IMR-90 (cell line): ENCODE measurements around the gene ENDOD1. TPM values are rescaled to one million over a fixed set of nuclear protein-coding genes. Genes with fewer than 3 reads are reported as not detected.

Experiments
- ATAC-seq: fragments of 200-7000 bp; cut with Tn5 transposase; 2 replicates; pipeline ENCODE4 v1.9.1; 2020; ENCODE audit warnings: low read depth, mild to moderate bottlenecking, moderate library complexity
- BruUV-seq: library from RNA; stranded (reverse); fragments of 400-500 nt; replicated peaks from 2 replicates; lab custom pipeline; 2021; lab: Mats Ljungman, UMichigan
- CTCF ChIA-PET: fragments of 300-600 bp; formaldehyde crosslinking; extraction: SDS; loops from one replicate; lab custom pipeline; 2021; ENCODE audit warnings: antibody characterized with exemption; lab: Yijun Ruan, JAX
- POLR2A ChIA-PET: fragments of 300-600 bp; sonication (Branson Sonifier 250); formaldehyde crosslinking; loops from one replicate; lab custom pipeline; 2022; ENCODE audit warnings: antibody characterized with exemption; ENCODE audit not compliant: unreplicated experiment; lab: Charles Lee
- DNase-seq: peaks from one replicate; pipeline ENCODE4 v3.0.0; 2013
- H2AFZ ChIP-seq: replicated peaks from 2 replicates; pipeline ENCODE3; 2013; ENCODE audit warnings: low read length, mild to moderate bottlenecking; ENCODE audit not compliant: poor library complexity
- H2AK5ac ChIP-seq: 2 replicates; pipeline ENCODE4 v1.6.1; 2013; ENCODE audit warnings: low read depth, low read length, inconsistent platforms
- H2AK9ac ChIP-seq: replicated peaks from 2 replicates; pipeline ENCODE3; 2013; ENCODE audit warnings: mild to moderate bottlenecking, low read depth, low read length, moderate library complexity; ENCODE audit not compliant: poor library complexity
- H2BK120ac ChIP-seq: 2 replicates; pipeline ENCODE4 v1.6.1; 2013; ENCODE audit warnings: low read depth, low read length, inconsistent platforms
- H2BK15ac ChIP-seq: 3 replicates; pipeline ENCODE4 v1.6.1; 2013; ENCODE audit warnings: low read depth, low read length, inconsistent platforms
- H2BK20ac ChIP-seq: 2 replicates; pipeline ENCODE4 v1.6.1; 2013; ENCODE audit warnings: low read depth, mild to moderate bottlenecking, inconsistent platforms, low read length, moderate library complexity
- H2BK5ac ChIP-seq: 2 replicates; pipeline ENCODE4 v1.6.1; 2013; ENCODE audit warnings: mild to moderate bottlenecking, low read depth, low read length, inconsistent platforms; ENCODE audit not compliant: poor library complexity, severe bottlenecking
- H3K14ac ChIP-seq: replicated peaks from 2 replicates; pipeline ENCODE4 v1.6.1; 2013; ENCODE audit warnings: low read depth, low read length, inconsistent platforms
- H3K18ac ChIP-seq: 2 replicates; pipeline ENCODE4 v1.6.1; 2013; ENCODE audit warnings: low read depth, low read length, control low read depth
- H3K23ac ChIP-seq: 2 replicates; pipeline ENCODE4 v1.6.1; 2013; ENCODE audit warnings: low read depth, low read length, inconsistent platforms
- H3K27ac ChIP-seq: 2 replicates; pipeline ENCODE4 v1.5.1; 2013; ENCODE audit warnings: mild to moderate bottlenecking, control low read depth, low read length; ENCODE audit not compliant: insufficient read depth
- H3K27me3 ChIP-seq: 2 replicates; pipeline ENCODE4 v1.6.1; 2013; ENCODE audit warnings: low read length; ENCODE audit not compliant: control insufficient read depth, insufficient read depth
- H3K36me3 ChIP-seq: 2 replicates; pipeline ENCODE4 v1.6.1; 2013; ENCODE audit warnings: low read length, mixed read lengths; ENCODE audit not compliant: control insufficient read depth, insufficient read depth
- H3K4ac ChIP-seq: 2 replicates; pipeline ENCODE4 v1.6.1; 2013; ENCODE audit warnings: low read depth, low read length, inconsistent platforms
- H3K4me1 ChIP-seq: 2 replicates; pipeline ENCODE4 v1.6.1; 2013; ENCODE audit warnings: low read length, mixed read lengths; ENCODE audit not compliant: control insufficient read depth, insufficient read depth
- H3K4me2 ChIP-seq: 2 replicates; pipeline ENCODE4 v1.6.1; 2013; ENCODE audit warnings: low read depth, mild to moderate bottlenecking, control low read depth, low read length, moderate library complexity
- H3K4me3 ChIP-seq: 2 replicates; pipeline ENCODE4 v1.5.1; 2013; ENCODE audit warnings: low read depth, mild to moderate bottlenecking, control low read depth, low read length, moderate library complexity; ENCODE audit not compliant: insufficient read depth
- H3K56ac ChIP-seq: 2 replicates; pipeline ENCODE4 v1.6.1; 2013; ENCODE audit warnings: low read length, inconsistent platforms; ENCODE audit not compliant: insufficient read depth; ENCODE audit errors: extremely low read depth
- H3K79me1 ChIP-seq, 2 experiments: 2 replicates each; pipeline ENCODE4 v1.6.1; 2013; ENCODE audit warnings: low read length in 2 of 2, inconsistent platforms in 1 of 2, low read depth in 1 of 2
- H3K9ac ChIP-seq: 2 replicates; pipeline ENCODE4 v1.6.1; 2013; ENCODE audit warnings: low read depth, low read length, control low read depth
- H3K9me1 ChIP-seq: 2 replicates; pipeline ENCODE4 v1.6.1; 2013; ENCODE audit warnings: low read length, inconsistent platforms; ENCODE audit not compliant: insufficient read depth
- H3K9me3 ChIP-seq: 2 replicates; pipeline ENCODE4 v1.6.1; 2013; ENCODE audit warnings: low read length; ENCODE audit not compliant: control insufficient read depth, insufficient read depth
- H4K20me1 ChIP-seq: 2 replicates; pipeline ENCODE4 v1.6.1; 2013; ENCODE audit warnings: low read length, inconsistent platforms; ENCODE audit not compliant: insufficient read depth
- H4K5ac ChIP-seq: 2 replicates; pipeline ENCODE4 v1.6.1; 2013; ENCODE audit warnings: mild to moderate bottlenecking, low read depth, low read length, control low read depth
- H4K8ac ChIP-seq, 2 experiments: 2 replicates each; pipeline ENCODE4 v1.6.1; 2013; ENCODE audit warnings: low read depth in 2 of 2, low read length in 2 of 2, control low read depth in 1 of 2, inconsistent platforms in 1 of 2
- H4K91ac ChIP-seq: 2 replicates; pipeline ENCODE4 v1.6.1; 2013; ENCODE audit warnings: low read depth, low read length, inconsistent platforms; ENCODE audit not compliant: insufficient read depth
- BHLHE40 ChIP-seq: fragments of 150-350 bp; IDR thresholded peaks from 2 replicates; pipeline ENCODE4 v1.6.1; 2016; ENCODE audit warnings: mild to moderate bottlenecking, low read depth, low read length
- FOS ChIP-seq: fragments of 150-350 bp; IDR thresholded peaks from 2 replicates; pipeline ENCODE4 v1.6.1; 2016; ENCODE audit warnings: low read depth, low read length
- RCOR1 ChIP-seq: IDR thresholded peaks from 2 replicates; pipeline ENCODE4 v1.6.1; 2012; ENCODE audit warnings: mild to moderate bottlenecking, low read length, improper control_type of control experiment; ENCODE audit not compliant: insufficient replicate concordance
- WGBS, 2 experiments: methylation state at CpG; one replicate each; pipeline versions ENCODE4 v1.1.5 to v1.1.7; 2013; ENCODE audit warnings: missing lambda C conversion rate in 2 of 2; ENCODE audit not compliant: insufficient read length in 1 of 2; ENCODE audit errors: extremely low coverage in 2 of 2; 5-methylcytosine and 5-hydroxymethylcytosine counted together
- dilution Hi-C: fragments of 300-500 bp; cut with HindIII; formaldehyde crosslinking; loops from one replicate; pipeline ENCODE4 v1.14.3; 2018; ENCODE audit warnings: low sequenced_read_pairs; ENCODE audit not compliant: unreplicated experiment
- in situ Hi-C: fragments of 300-500 bp; cut with MboI; formaldehyde crosslinking; loops from 3 replicates; pipeline ENCODE4 v1.14.3; 2019; ENCODE audit warnings: low sequenced_read_pairs, inconsistent platforms, mixed read lengths
- intact Hi-C: fragments of 100-400 bp; cut with micrococcal nuclease; formaldehyde crosslinking; loops from 2 replicates; pipeline ENCODE4 v1.10.0; 2022
- polyA plus RNA-seq, 3 experiments: library from polyadenylated mRNA; depleted of rRNA; stranded (reverse); fragments of >200 nt; gene quantifications; 2 replicates each; pipeline ENCODE4 v1.2.3, GENCODE V29; 2012; ENCODE audit warnings: low replicate concordance in 1 of 3
- total RNA-seq: library from RNA; depleted of rRNA; stranded (reverse); fragments of >200 nt; gene quantifications from 2 replicates; pipeline ENCODE4 v1.2.3, GENCODE V29; 2012
- TF ChIP-seq, protein P1 (sequence below): fragments of 150-350 bp; IDR thresholded peaks from 2 replicates; pipeline ENCODE4 v1.6.1; 2016; ENCODE audit warnings: low read depth, mild to moderate bottlenecking, low read length, moderate library complexity, borderline replicate concordance
- TF ChIP-seq, protein P2 (sequence below): fragments of 150-350 bp; IDR thresholded peaks from 2 replicates; pipeline ENCODE4 v1.6.1; 2017; ENCODE audit warnings: mild to moderate bottlenecking, antibody characterized with exemption, low read length, low read depth

Gene ENDOD1
- total and polyA plus RNA-seq, 2 of the 4 experiments (the other 2 are of a cell fraction): 7.0 to 17.6 TPM

DNA sequence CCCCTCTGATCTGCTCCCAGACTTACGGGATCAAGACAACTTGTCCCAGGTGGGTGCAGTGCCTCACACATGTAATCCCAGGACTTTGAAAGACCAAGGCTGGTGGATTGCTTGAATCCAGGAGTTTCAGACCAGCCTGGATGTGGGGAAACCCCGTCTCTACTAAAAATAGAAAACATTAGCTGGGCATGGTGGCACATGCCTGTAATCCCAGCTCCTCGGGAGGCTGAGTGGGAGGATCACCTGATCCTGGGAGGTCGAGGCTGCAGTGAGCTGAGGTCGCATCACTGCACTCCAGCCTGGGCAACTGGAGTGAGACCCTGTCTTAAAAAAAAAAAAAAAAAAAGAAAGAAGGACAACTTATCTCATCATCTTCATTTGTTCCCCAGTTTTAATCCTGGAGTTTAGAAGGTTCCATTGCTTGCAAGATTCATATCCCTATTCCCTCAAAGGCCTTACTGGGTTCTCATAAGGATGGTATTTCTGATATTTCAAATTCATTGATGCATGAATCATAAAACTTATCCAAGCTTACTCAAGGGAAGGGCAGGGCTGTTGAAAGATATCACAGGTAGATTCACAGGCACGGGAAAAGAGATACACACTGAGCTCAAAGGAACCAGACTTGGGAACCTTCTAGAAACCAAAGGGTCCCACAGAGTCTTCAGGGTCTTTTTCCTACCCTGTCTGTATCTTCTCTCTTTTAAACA, 14.6 kb downstream of the ENDOD1 start:
- Histone ChIP-seq H2AFZ (no peak overlapping the region), H3K4me3 (no peak overlapping the region), H3K27ac (no peak overlapping the region), H2AK9ac (no peak overlapping the region), H3K4me1 (no peaks in the 10 kb centered on the region), H3K27me3 (no peaks in the 10 kb centered on the region), H2BK15ac (no peak overlapping the region), H3K36me3 (no peaks in the 10 kb centered on the region), H4K5ac (no peak overlapping the region), H3K9me3 (no peaks in the 10 kb centered on the region), H2BK20ac (no peak overlapping the region), H3K9me1 (no peaks in the 10 kb centered on the region), H3K4me2 (no peak overlapping the region), H3K9ac (no peak overlapping the region), H2BK120ac (no peak overlapping the region), H3K23ac (no peak overlapping the region), H3K56ac (no peak overlapping the region), H3K79me1 (no peaks in the 10 kb centered on the region; a peak in 1 of 4 replicates), H3K18ac (no peak overlapping the region), H4K91ac (no peak overlapping the region), H2BK5ac (no peak overlapping the region), H4K8ac (no peak overlapping the region), H2AK5ac (no peak overlapping the region), H3K14ac (no peak overlapping the region), H3K4ac (no peak overlapping the region), H4K20me1 (no peaks in the 10 kb centered on the region)
- dilution Hi-C loops: no loop called here
- DNase-seq (no peak), ATAC-seq (no peak)
- intact Hi-C loops: no loop called here
- no TSS peak for BruUV-seq
- WGBS, 2 experiments: 80% methylated on average over 2 of the region's 6 CpGs; no CpG with 5 or more reads in 1 of the 2 experiments
- in situ Hi-C loops: no loop called here
- CTCF ChIA-PET: interaction anchor here (0.6 to 0.7 kb wide), 2 partner anchors 11 to 89 kb away, joined by 3 to 4 read pairs; no protein-coding TSS in a partner anchor
- TF ChIP-seq, protein P1, sequence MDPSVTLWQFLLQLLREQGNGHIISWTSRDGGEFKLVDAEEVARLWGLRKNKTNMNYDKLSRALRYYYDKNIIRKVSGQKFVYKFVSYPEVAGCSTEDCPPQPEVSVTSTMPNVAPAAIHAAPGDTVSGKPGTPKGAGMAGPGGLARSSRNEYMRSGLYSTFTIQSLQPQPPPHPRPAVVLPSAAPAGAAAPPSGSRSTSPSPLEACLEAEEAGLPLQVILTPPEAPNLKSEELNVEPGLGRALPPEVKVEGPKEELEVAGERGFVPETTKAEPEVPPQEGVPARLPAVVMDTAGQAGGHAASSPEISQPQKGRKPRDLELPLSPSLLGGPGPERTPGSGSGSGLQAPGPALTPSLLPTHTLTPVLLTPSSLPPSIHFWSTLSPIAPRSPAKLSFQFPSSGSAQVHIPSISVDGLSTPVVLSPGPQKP: no peak
- TF ChIP-seq BHLHE40 (no peak), FOS (no peak), RCOR1 (no peak)
- TF ChIP-seq, protein P2, sequence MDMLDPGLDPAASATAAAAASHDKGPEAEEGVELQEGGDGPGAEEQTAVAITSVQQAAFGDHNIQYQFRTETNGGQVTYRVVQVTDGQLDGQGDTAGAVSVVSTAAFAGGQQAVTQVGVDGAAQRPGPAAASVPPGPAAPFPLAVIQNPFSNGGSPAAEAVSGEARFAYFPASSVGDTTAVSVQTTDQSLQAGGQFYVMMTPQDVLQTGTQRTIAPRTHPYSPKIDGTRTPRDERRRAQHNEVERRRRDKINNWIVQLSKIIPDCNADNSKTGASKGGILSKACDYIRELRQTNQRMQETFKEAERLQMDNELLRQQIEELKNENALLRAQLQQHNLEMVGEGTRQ: no peak
- POLR2A ChIA-PET: no interaction called here
